Heart left ventricle (tissue), 16 donors: ENCODE measurements around the gene PTPRC. TPM values are rescaled to one million over a fixed set of nuclear protein-coding genes. Genes with fewer than 3 reads are reported as not detected.
A peak's percentile ranks its signal among the peaks of the same experiment; 100 is the strongest.

ENCODE experiments used
- ATAC-seq, 4 donors: fragments of 200-7000 bp; cut with Tn5 transposase; one replicate each; pipeline ENCODE4 v1.9.1; 2020 to 2022; ENCODE audit warnings: moderate library complexity in 4 of 4, mild to moderate bottlenecking in 3 of 4, moderate number of reproducible peaks in 1 of 4
- DNase-seq, 5 donors: peaks; one replicate each; pipeline ENCODE4 v3.0.0-alpha.2; 2020
- H3K27ac ChIP-seq, 12 donors: fragments of 200-600 bp; sonication (generic) in 4 of 12; one replicate each; pipeline versions ENCODE4 v1.5.0 to v1.8.0; 2016 to 2022; ENCODE audit warnings: mild to moderate bottlenecking in 2 of 12
- H3K27me3 ChIP-seq, 9 donors: fragments of 200-600 bp; sonication (generic) in 2 of 9; one replicate each; pipeline versions ENCODE4 v1.5.1 to v1.8.0; 2016 to 2022; ENCODE audit warnings: mild to moderate bottlenecking in 3 of 9
- H3K36me3 ChIP-seq, 9 donors: fragments of 200-600 bp; sonication (generic) in 2 of 9; one replicate each; pipeline versions ENCODE4 v1.5.0 to v1.8.0; 2018 to 2022; ENCODE audit warnings: mild to moderate bottlenecking in 2 of 9
- H3K4me1 ChIP-seq, 12 donors: fragments of 200-600 bp; sonication (generic) in 4 of 12; one replicate each; pipeline versions ENCODE4 v1.5.0 to v1.8.0; 2016 to 2022; ENCODE audit warnings: mild to moderate bottlenecking in 3 of 12
- H3K4me3 ChIP-seq, 12 donors: fragments of 200-600 bp; sonication (generic) in 4 of 12; one replicate each; pipeline versions ENCODE4 v1.5.0 to v1.8.0; 2017 to 2022; ENCODE audit warnings: mild to moderate bottlenecking in 9 of 12, moderate library complexity in 4 of 12
- H3K9me3 ChIP-seq, 12 donors: fragments of 200-600 bp; sonication (generic) in 4 of 12; one replicate each; pipeline versions ENCODE4 v1.5.0 to v1.8.0; 2016 to 2022; ENCODE audit warnings: mild to moderate bottlenecking in 1 of 12
- CTCF ChIP-seq, 12 donors: fragments of 200-600 bp; sonication (generic) in 4 of 12; IDR thresholded peaks; one replicate each; pipeline versions ENCODE4 v1.5.0 to v1.8.0; 2018 to 2022; ENCODE audit warnings: antibody characterized with exemption in 12 of 12, mild to moderate bottlenecking in 5 of 12
- POLR2A ChIP-seq, 2 donors: fragments of 450-650 bp; IDR thresholded peaks; one replicate each; pipeline ENCODE4 v1.6.1; 2017; ENCODE audit warnings: antibody characterized with exemption in 2 of 2, mild to moderate bottlenecking in 2 of 2, moderate library complexity in 2 of 2
- WGBS, 4 donors: extraction: QIAGEN DNeasy Blood & Tissue Kit in 2 of 4; methylation state at CpG; one replicate each; pipeline versions ENCODE4 v1.1.5 to v1.1.7; 2013 to 2018; 5-methylcytosine and 5-hydroxymethylcytosine counted together
- intact Hi-C, 10 donors: fragments of 100-400 bp; cut with DNase I; formaldehyde crosslinking; loops; one replicate each; pipeline versions ENCODE4 v1.11.1 to v1.14.2; 2022
- polyA plus RNA-seq, 2 donors: library from polyadenylated mRNA; stranded (reverse); fragments of 200-250 nt; gene quantifications; one replicate each; pipeline ENCODE4 v1.2.3, GENCODE V29; 2013
- total RNA-seq, 9 donors: library from RNA; depleted of rRNA in 2 of 9; stranded (reverse); fragments of >200 nt in 2 of 9; fragmentation: NEBNext Ultra II Directional in 3 of 9; extraction: Animal tissue kit (Norgen Biotek cat#: 25700) in 3 of 9; gene quantifications; one replicate each; pipeline versions ENCODE4 v1.1.0 to v1.2.4, GENCODE V29; 2016 to 2023
- donor health status: ischemic (EF 13 %, LVEDD 7.1; RV severe dilation, severe dysfunction).
- donor health status: healthy with polysubstance abuse.
- donor health status: DM: no; HTN: yes; CAD: no.
- donor health status: DM: no; HTN: no; CAD: no.
- donor health status: ischemic (EF 25% LVEDD 6.9; RV normal size, moderate dysfunction).
- donor health status: ischemic (EF 25% LVEDD 5.7; RV mildly dilated, moderate dysfunction).
- donor health status: healthy.
- donor health status: DM: yes; HTN: yes; CAD: no.
- donor health status: ischemic (EF 35%, LVEDD 5.7; RV mildly dilated, moderate dysfunction).
- donor health status: nonischemic (EF 11% LVEDD 7.7; RV severe dilation, severe dysfunction).
- donor health status: DM: yes; HTN: yes; CAD: no.
- donor health status: PGD.
- donor health status: ischemic (EF 29% LVEDD 5.4; RV normal size, mild dysfunction).
- donor health status: nonischemic (EF 23%, LVEDD 6.1; RV moderate dilation, normal function).

Gene PTPRC
- total and polyA plus RNA-seq, 11 donors = 0.65 to 99.3 (median 4.4) TPM

- peaks cover 0 to 12% (median 0%) of the 10 kb centered on the region in 12 donors for H3K9me3 ChIP-seq
- peaks cover 0 to 84% (median 0%) of the 10 kb centered on the region in 9 donors for H3K36me3 ChIP-seq
- H3K4me3 ChIP-seq = no peak overlapping the region
- 52 to 69% (median 64%) methylated on average over 3 of the region's 3 CpGs for whole genome bisulfite sequencing, 4 donors
- no peaks in the 10 kb centered on the region for H3K27me3 ChIP-seq
- TF ChIP-seq POLR2A (IDR thresholded peaks at IDR 0.05) (no peak), CTCF (IDR thresholded peaks at IDR 0.05) (no peak)
- ATAC-seq (no peak), DNase-seq (peak in 1 of 5 donors; percentile 33)
- intact Hi-C loops = no loop called here
- no peak overlapping the region for H3K27ac ChIP-seq
- H3K4me1 ChIP-seq = no peaks in the 10 kb centered on the region
Observed at GRCh38 chr1:198741744-198742143, 102.9 kb downstream of the PTPRC start.

GRCh38 chr1:198747127-198747526 lies 108.3 kb downstream of the PTPRC start:
- H3K36me3 ChIP-seq = peaks cover 0 to 96% (median 0%) of the 10 kb centered on the region in 9 donors
- no peak overlapping the region for H3K27ac ChIP-seq
- WGBS, 4 donors = 82 to 96% (median 88%) methylated on average over 2 of the region's 2 CpGs
- TF ChIP-seq POLR2A (IDR thresholded peaks at IDR 0.05) (no peak), CTCF (IDR thresholded peaks at IDR 0.05) (no peak)
- DNase-seq (no peak), ATAC-seq (no peak)
- H3K4me1 ChIP-seq = no peaks in the 10 kb centered on the region
- intact Hi-C loops = no loop called here
- H3K27me3 ChIP-seq = no peaks in the 10 kb centered on the region
- H3K9me3 ChIP-seq = no peaks in the 10 kb centered on the region
- H3K4me3 ChIP-seq = no peak overlapping the region

GRCh38 chr1:198749279-198749678 lies 110.4 kb downstream of the PTPRC start:
- no peak for ATAC-seq
- Histone ChIP-seq H3K9me3 (no peaks in the 10 kb centered on the region), H3K36me3 (peaks cover 0 to 94% (median 0%) of the 10 kb centered on the region in 9 donors), H3K27ac (no peak overlapping the region), H3K27me3 (no peaks in the 10 kb centered on the region), H3K4me3 (no peak overlapping the region), H3K4me1 (no peaks in the 10 kb centered on the region)
- intact Hi-C loops = no loop called here
- no peak for TF ChIP-seq CTCF (IDR thresholded peaks at IDR 0.05)
- no peak for TF ChIP-seq POLR2A (IDR thresholded peaks at IDR 0.05)
- WGBS, 4 donors = 89 to 95% (median 93%) methylated on average over 1 of the region's 1 CpG
- DNase-seq = no peak

- no peak for DNase-seq
- intact Hi-C loops = loop anchor here in 4 of 10 donors (10.0 kb wide), 3 partner anchors 365 to 795 kb away; no protein-coding TSS in a partner anchor
- peaks cover 0 to 94% (median 0%) of the 10 kb centered on the region in 9 donors for H3K36me3 ChIP-seq
- no peak overlapping the region for H3K27ac ChIP-seq
- TF ChIP-seq POLR2A (IDR thresholded peaks at IDR 0.05) (no peak), CTCF (IDR thresholded peaks at IDR 0.05) (no peak)
- 80 to 86% (median 85%) methylated on average over 3 of the region's 3 CpGs for WGBS, 4 donors
- H3K9me3 ChIP-seq = no peaks in the 10 kb centered on the region
- no peaks in the 10 kb centered on the region for H3K4me1 ChIP-seq
- H3K4me3 ChIP-seq = no peak overlapping the region
- no peak for ATAC-seq
- no peaks in the 10 kb centered on the region for H3K27me3 ChIP-seq
Observed at GRCh38 chr1:198750081-198750480, 111.2 kb downstream of the PTPRC start.
